OCI-LY1 (cell line): Measurements from ENCODE around the gene B3GALT6.

Experiments used
- CTCF ChIP-seq: fragments of 200-600 bp; sonication (generic), shearing (Covaris generic); IDR thresholded peaks from 2 replicates; pipeline ENCODE4 v1.5.1; 2017; ENCODE audit warnings: mild to moderate bottlenecking, antibody characterized with exemption, low read length, moderate library complexity, mixed read lengths
- EZH2 ChIP-seq: fragments of 200-600 bp; sonication (generic), shearing (Covaris generic); IDR thresholded peaks from 2 replicates; pipeline ENCODE4 v1.8.0; 2017; ENCODE audit warnings: borderline replicate concordance, mixed run types, mild to moderate bottlenecking, antibody characterized with exemption, low read length, moderate library complexity, mixed read lengths

DNA sequence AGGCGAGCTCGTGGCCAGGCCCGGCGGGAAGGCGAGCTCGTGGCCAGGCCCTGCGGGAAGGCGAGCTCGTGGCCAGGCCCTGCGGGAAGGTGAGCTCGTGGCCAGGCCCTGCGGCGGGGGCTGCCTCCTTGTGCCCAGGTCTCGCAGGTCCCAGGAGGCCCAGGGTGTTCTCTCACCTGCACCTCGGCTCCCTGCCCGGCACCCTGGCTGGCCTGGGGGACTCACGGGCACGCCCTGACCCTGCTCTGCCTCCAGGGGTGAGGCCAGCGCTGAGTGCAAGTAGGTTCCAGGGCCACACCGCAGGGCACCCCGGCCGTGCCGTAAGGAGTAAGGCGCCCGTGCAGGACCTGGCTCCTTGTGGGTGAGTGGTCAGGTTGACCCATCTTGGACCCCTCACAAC, 4.7 kb upstream of the B3GALT6 start:
- no peak for TF ChIP-seq CTCF
- TF ChIP-seq EZH2 = no peak
